GM21367 (cell line): ENCODE measurements around the gene NEIL3.
"Not testable (repeated sequence)": the region's sequence is repeated elsewhere in the genome, so short reads cannot be mapped to it uniquely, and the experiment has no call there.

Experiments used
- ATAC-seq: cut with Tn5 transposase; IDR thresholded peaks from one replicate; pipeline ENCODE4 v1.9.1; 2021; ENCODE audit not compliant: unreplicated experiment

The NEIL3 gene

GRCh38 chr4:177301126-177301639 is 8.5 kb upstream of the NEIL3 start:
- ATAC-seq: no peak

GRCh38 chr4:177302371-177303100 is 7.1 kb upstream of the NEIL3 start:
- no peak for ATAC-seq

- no peak for ATAC-seq
Measured at GRCh38 chr4:177304094-177304493, 5.6 kb upstream of the NEIL3 start.

DNA sequence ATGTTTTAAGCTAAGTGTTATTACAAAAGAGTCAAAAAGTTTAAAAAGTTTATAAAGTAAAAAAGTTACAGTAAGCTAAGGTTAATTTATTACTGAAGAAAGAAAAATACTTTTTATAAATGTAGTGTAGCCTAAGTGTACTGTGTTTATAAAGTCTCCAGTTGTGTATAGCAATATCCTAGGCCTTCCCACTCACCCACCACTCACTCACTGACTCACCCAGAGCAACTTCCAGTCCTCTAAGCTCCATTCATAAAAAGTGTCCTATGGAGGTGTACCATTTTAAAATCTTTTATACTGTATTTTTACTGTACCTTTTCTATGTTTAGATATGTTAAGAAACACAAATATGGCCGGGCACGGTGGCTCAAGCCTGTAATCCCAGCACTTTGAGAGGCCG is 4.8 kb upstream of the NEIL3 start:
- ATAC-seq: not testable (repeated sequence)

GRCh38 chr4:177308125-177308524 is 1.5 kb upstream of the NEIL3 start:
- no peak for ATAC-seq

DNA sequence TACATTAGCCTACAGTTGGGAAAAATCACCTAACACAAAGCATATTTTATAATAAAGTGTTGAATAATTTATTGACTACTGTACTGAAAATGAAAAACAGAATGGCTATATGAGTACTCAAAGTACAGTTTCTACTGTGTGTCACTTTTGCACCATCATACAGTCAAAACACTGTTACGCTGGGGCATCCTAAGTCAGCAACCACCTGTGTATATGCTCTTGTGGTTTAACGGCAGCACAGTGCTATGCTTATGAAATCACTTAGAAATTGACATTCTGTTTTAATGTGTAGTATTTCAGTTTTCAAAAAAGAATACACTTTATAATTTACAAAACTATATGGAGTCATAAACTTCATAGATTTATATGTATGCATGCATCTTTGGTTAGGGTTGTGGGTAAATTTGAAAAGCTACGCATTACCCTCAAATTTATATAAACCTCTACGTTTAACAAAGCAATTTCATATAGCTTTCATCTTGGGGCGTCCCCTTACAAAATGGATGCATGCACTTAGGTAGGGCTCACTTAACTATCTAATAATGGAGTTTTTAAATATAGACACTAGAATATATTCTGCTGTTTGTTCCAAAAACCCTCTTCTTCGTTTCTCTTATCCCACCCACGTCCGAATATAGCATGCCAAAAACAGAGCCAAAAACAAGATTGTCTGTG is 690 bp upstream of the NEIL3 start:
- no peak for ATAC-seq

- ATAC-seq: no peak
Measured at GRCh38 chr4:177311589-177311988, 1.9 kb downstream of the NEIL3 start.

GRCh38 chr4:177313263-177313662 is 3.6 kb downstream of the NEIL3 start:
- ATAC-seq: no peak

DNA sequence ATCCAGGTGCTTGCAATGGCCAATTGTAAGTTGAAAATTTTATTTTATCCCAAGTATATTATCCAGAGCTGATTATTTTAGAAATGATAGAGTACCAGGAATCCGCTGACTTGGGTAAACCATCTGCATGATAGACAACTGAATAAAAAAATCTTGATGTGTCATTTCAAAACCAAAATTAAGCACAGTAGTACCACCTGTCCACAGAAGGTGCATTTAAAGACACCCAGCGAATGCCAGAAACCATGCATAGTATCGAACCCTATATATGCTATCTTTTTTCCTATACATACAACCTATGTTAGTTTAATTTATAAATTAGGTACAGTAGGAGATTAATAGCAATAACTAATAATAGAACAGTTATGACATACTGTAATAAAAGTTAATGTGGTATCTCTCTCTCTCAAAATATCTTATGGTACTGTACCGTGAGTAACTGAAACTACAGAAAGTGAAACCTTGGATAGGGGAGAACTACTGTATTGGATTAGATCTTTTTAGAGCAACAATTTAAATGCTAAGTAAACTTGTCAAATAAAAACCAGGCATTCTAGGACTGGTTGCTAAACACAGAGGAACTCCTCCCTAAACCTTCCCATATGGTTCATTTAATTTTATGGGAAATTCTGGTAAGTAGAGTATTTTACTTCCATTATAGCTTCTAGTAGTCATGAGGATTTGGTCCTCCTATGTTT is 6.2 kb downstream of the NEIL3 start:
- ATAC-seq: no peak

- ATAC-seq: no peak
Measured at GRCh38 chr4:177320721-177321120, 11.0 kb downstream of the NEIL3 start.

DNA sequence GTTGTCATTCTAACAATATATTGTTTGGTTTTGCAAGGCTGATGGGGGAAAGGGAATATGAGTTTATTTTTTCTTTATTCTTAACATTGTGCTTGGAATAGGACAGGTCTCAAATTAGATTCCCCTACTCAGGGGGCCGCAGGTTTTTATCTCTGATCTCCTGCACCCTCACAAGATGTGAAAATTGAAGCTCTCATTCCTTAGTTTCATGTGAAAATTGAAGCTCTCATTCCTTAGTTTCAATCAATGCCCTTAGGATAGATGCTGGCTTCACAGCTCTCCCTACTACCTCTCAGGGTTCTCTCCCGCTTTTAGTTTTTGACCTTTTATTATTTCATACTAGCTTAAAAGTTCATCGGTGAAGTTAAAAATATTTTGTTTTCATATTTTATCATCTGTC is 12.0 kb downstream of the NEIL3 start:
- no peak for ATAC-seq

DNA sequence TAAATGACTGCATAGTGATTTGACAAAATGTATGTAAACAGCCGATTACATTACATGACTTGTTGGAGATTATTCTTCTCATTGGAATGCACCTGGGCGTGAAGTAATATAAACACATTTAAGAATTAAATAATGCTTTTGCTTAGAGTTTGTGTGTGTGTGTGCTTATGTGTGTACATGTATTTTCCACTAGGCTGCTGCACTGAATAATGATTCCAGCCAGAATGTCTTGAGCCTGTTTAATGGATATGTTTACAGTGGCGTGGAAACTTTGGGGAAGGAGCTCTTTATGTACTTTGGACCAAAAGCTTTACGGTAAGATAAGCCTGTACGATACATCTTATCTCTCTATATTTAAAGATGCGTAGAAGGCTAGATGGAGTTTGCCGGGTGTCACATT is 12.6 kb downstream of the NEIL3 start:
- no peak for ATAC-seq

- no peak for ATAC-seq
Measured at GRCh38 chr4:177322881-177323280, 13.2 kb downstream of the NEIL3 start.

- ATAC-seq: no peak
Measured at GRCh38 chr4:177323416-177323815, 13.7 kb downstream of the NEIL3 start.

DNA sequence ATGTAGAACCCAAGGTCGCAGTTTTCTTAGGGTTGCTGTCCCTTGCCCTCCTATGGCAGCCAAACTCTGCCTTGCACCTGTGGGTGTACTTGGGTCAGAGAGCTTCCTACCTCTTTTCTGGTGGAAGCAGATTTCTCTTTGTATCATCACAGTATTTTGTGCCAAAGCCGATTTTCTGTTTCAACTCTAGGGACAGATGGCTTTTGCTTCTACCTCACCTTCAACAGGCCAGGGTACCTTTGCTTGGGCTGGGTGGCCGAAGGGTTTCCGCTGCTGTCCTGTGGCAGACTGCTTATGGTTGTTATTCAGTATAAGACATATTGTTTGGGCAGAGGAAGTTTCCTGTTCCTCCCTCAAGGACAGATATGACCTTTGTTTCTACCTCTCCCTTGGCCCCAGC is 22.4 kb downstream of the NEIL3 start:
- no peak for ATAC-seq

- peak; percentile 99 for ATAC-seq
Measured at GRCh38 chr4:177339477-177340374, 30.1 kb downstream of the NEIL3 start.

- ATAC-seq: no peak
Measured at GRCh38 chr4:177348348-177348747, 38.7 kb downstream of the NEIL3 start.

DNA sequence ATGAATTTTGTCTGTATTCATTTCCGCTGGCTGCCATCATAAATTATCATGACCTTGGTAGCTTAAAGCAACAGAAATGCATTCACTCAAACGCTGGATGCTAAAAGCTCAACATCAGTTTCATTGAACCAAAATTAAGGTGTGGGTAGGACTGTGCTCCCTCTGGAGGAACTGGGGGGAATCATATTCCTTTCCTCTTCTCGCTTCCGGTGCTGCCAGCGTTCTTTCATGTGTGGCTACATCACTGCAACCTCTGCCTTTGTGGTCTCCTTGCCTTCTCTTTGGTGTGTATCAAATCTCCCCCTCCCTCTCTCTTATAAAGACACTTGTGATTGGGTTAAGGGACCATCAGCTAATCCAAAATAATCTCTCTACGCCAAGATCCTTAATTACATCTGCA is 39.5 kb downstream of the NEIL3 start:
- ATAC-seq: no peak

DNA sequence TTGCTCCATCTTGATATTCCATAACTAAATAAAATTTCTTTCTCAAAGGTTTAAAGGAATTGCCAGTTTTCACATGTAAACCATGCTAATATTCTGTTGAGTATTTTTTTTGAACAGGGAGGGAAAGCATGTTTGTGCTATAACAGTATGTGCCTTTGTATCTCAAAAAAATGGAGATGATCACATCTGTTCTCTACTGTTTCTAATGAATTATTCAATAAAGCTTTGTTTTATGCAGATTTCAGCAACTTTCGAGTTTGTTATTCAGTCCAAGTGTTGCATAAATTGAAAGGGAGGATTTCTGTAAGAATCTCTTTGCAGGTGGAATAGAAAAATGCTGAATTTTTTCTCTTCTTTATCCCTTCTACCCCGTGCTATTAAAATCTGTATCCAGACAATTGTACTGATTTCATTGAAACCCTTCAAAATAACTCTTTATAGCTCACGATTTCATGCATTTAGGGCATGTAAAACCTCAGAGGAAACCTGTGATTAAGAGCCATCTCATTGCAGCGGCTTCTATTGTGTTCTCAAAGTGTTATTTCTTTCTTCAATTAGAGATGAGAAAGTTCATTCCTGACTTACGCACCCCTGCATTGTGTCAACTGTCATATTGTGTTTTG is 42.1 kb downstream of the NEIL3 start:
- ATAC-seq: no peak

GRCh38 chr4:177356206-177356605 is 46.5 kb downstream of the NEIL3 start:
- ATAC-seq: no peak
